GM12873 (cell line): Measurements from ENCODE around the gene C20orf144.

ENCODE experiments used
- CTCF ChIP-seq: IDR thresholded peaks from 2 replicates; pipeline ENCODE4 v1.5.1; 2012; ENCODE audit warnings: low read depth, mild to moderate bottlenecking, moderate library complexity, low read length, control low read depth; ENCODE audit not compliant: insufficient read depth; ENCODE audit errors: missing control alignments

The C20orf144 gene

GRCh38 chr20:33645396-33645795 lies 16.7 kb upstream of the C20orf144 start:
- TF ChIP-seq CTCF: no peak

GRCh38 chr20:33646191-33646590 lies 15.9 kb upstream of the C20orf144 start:
- TF ChIP-seq CTCF: no peak

- no peak for TF ChIP-seq CTCF
These were observed 14.3 kb upstream of the C20orf144 start for GRCh38 chr20:33647603-33648395.

- no peak for TF ChIP-seq CTCF
These were observed 13.6 kb upstream of the C20orf144 start for GRCh38 chr20:33648396-33649004.

- TF ChIP-seq CTCF: no peak
These were observed 12.9 kb upstream of the C20orf144 start for GRCh38 chr20:33649201-33649681.

GRCh38 chr20:33650111-33650752 lies 11.9 kb upstream of the C20orf144 start:
- TF ChIP-seq CTCF: no peak
